ENCODE measurements around the gene CLDN9.

CLDN9 gene

GRCh38 chr16:2991566-2992261 lies 21.0 kb upstream of the CLDN9 start:
- DNase-seq, result no peak
- TF ChIP-seq POLR2A (IDR thresholded peaks at IDR 0.05; ENCODE audit: low read length) (no peak), GATA1 (IDR thresholded peaks at IDR 0.05; ENCODE audit: low read depth, low read length) (no peak)

DNA sequence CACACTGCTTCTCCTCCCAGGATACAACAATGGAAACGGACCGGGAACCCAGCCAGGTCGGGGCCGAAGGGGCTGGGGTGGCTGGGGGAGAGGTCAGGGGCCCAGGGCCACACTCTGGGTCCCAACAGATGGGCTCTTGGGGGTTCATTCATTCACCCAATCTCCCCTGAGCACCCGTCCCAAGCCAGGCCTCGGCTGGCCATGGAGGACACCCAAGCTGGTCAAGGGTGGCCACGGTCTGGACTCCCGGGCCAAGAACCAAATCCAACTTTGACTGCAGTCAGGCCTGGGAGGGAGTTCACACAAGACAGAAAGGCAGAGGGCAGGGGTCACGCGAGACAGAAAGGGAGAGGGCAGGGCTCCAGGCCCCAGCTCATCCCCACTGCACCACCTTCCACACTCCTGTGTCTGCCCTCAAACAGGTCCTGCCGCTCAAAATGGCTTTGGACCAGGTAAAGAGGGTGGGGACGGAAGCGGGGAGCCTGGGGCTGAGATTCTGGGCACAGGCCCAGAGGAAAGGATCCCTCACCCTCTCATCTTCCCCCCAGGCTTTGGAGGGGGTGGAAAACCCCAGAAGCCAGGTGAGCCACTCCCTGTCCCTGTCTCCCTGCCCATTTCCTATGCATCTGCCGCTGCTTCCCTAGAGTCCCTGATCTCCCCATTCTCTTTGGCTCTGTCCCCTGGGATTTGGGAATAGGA lies 20.2 kb upstream of the CLDN9 start:
- no peak for DNase-seq
- TF ChIP-seq POLR2A (IDR thresholded peaks at IDR 0.05; ENCODE audit: low read length), result no peak
- TF ChIP-seq GATA1 (IDR thresholded peaks at IDR 0.05; ENCODE audit: low read depth, low read length), result no peak

GRCh38 chr16:2996298-2996697 lies 16.4 kb upstream of the CLDN9 start:
- no peak for TF ChIP-seq GATA1 (IDR thresholded peaks at IDR 0.05; ENCODE audit: low read depth, low read length)
- TF ChIP-seq POLR2A (IDR thresholded peaks at IDR 0.05; ENCODE audit: low read length), result no peak
- no peak for DNase-seq

- no peak for DNase-seq
- TF ChIP-seq GATA1 (IDR thresholded peaks at IDR 0.05; ENCODE audit: low read depth, low read length), result no peak
- no peak for TF ChIP-seq POLR2A (IDR thresholded peaks at IDR 0.05; ENCODE audit: low read length)
These were observed 12.8 kb upstream of the CLDN9 start for GRCh38 chr16:2999929-3000328.

- TF ChIP-seq GATA1 (IDR thresholded peaks at IDR 0.05; ENCODE audit: low read depth, low read length) (no peak), POLR2A (IDR thresholded peaks at IDR 0.05; ENCODE audit: low read length) (no peak)
- no peak for DNase-seq
These were observed 12.2 kb upstream of the CLDN9 start for GRCh38 chr16:3000540-3000939.

DNA sequence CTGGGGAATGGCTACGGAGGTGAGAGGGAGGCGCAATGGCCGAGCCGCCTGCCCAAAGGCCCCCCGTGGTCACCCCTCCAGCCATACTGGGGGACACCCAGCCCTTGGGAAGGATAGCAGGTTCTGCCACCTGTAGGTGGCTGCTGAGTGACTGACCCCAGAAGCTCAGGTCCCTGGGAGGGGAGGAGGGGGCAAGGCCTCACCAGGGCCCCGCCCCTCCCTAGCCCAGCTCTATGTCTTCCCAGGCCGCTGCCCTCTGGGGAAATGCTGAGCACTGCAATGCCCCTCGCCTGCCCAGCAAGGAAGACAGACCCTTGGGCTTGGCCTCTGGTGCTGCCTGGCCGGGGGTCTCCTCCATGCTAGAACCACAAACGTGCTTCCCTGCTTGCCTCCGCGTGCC lies 11.4 kb upstream of the CLDN9 start:
- no peak for DNase-seq
- TF ChIP-seq POLR2A (IDR thresholded peaks at IDR 0.05; ENCODE audit: low read length) (no peak), GATA1 (IDR thresholded peaks at IDR 0.05; ENCODE audit: low read depth, low read length) (no peak)

DNA sequence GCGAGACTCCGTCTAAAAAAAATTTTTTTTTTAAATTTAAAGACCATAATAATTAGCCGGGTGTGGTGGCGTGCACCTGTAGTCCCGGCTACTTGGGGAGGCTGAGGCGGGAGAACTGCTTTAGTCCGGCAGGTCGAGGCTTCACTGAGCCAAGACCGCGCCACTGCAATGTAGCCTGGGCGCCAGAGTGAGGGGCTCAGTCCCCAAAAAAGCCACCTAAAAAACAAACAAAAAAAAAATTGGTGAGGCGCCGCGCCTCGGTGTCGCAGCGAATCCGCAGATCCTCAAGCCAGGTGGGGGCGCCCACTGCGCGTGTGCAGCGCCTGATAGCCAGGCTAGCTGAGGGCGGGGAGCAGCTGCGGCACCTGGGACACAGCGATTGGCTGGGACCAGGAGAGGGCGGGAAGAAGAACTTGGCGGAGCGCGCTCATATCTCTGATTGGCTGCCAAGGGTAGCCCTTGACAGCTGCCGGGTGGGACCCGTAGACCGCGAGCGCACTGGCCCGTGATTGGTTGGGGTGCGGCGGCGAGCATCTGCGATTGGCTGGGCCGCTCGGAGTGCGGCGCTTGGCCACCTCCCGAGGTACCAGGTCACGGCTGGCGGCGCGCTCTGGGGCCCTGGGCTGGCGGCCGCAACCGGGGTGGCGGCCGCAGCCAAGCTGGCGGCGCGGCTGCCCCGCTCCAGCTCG lies 9.0 kb upstream of the CLDN9 start:
- DNase-seq, result peak; percentile 100
- no peak for TF ChIP-seq GATA1 (IDR thresholded peaks at IDR 0.05; ENCODE audit: low read depth, low read length)
- peak; percentile 40 for TF ChIP-seq POLR2A (IDR thresholded peaks at IDR 0.05; ENCODE audit: low read length)

GRCh38 chr16:3004319-3004718 lies 8.4 kb upstream of the CLDN9 start:
- DNase-seq, result peak; percentile 61 to 66
- TF ChIP-seq GATA1 (IDR thresholded peaks at IDR 0.05; ENCODE audit: low read depth, low read length) (no peak), POLR2A (IDR thresholded peaks at IDR 0.05; ENCODE audit: low read length) (no peak)

DNA sequence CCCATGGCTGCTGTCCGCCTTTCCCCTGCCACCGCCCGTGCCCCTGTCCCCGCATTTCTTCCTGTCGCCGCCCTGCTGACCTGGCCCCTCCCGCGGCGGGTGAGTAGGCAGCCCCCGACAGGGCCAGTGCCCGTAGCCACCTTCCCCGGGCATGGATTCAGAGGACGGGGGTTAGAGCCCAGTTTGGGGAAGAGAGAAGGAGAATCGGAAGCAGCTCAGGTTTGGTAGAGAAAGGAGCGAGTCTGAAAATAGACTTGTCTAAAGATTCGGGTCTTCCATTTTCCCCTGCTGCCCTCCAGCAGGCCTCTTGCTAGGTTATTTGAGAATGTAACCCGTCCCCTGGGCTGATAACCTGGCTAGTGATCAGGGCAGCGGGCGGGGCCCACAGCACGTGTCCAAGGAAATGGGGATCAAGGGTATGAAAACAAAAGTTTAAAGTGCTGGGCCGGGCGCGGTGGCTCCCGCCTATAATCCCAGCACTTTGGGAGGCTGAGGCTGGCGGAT lies 7.9 kb upstream of the CLDN9 start:
- DNase-seq, result peak; percentile 68 to 70
- TF ChIP-seq GATA1 (IDR thresholded peaks at IDR 0.05; ENCODE audit: low read depth, low read length) (no peak), POLR2A (IDR thresholded peaks at IDR 0.05; ENCODE audit: low read length) (no peak)

- TF ChIP-seq GATA1 (IDR thresholded peaks at IDR 0.05; ENCODE audit: low read depth, low read length) (no peak), POLR2A (IDR thresholded peaks at IDR 0.05; ENCODE audit: low read length) (peak; percentile 29)
- DNase-seq, result peak; percentile 62 to 76
These were observed 5.4 kb upstream of the CLDN9 start for GRCh38 chr16:3007059-3007956.

GRCh38 chr16:3007957-3008689 lies 4.6 kb upstream of the CLDN9 start:
- TF ChIP-seq POLR2A (IDR thresholded peaks at IDR 0.05; ENCODE audit: low read length), result no peak
- TF ChIP-seq GATA1 (IDR thresholded peaks at IDR 0.05; ENCODE audit: low read depth, low read length), result no peak
- DNase-seq, result peak in 1 of 2 experiments; percentile 23

DNA sequence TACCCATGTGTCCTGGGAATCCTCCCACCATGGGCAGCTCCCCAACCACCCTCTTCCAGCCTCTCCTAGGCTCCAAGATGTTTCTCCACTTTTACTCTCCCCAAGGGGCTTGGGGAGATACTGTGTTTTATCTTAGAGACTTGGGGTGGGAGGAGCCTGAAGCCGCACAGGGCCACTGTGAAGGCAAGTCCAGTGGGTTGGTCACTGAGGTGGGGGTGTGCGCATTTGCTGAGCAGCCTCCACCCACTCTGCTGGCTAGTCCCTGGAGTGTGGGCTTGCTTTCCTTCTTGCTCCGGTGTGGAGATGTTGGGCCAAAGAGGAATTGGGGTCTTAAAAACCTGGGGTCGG lies 4.1 kb upstream of the CLDN9 start:
- peak; percentile 31 to 50 for DNase-seq
- TF ChIP-seq POLR2A (IDR thresholded peaks at IDR 0.05; ENCODE audit: low read length), result no peak
- TF ChIP-seq GATA1 (IDR thresholded peaks at IDR 0.05; ENCODE audit: low read depth, low read length), result no peak
